ENCODE results near the gene FAM20B. TPM values are rescaled to one million over a fixed set of nuclear protein-coding genes. Genes with fewer than 3 reads are reported as not detected.

The FAM20B gene
- total RNA-seq, 1 donor from 2014 or later = 31.4 TPM

DNA sequence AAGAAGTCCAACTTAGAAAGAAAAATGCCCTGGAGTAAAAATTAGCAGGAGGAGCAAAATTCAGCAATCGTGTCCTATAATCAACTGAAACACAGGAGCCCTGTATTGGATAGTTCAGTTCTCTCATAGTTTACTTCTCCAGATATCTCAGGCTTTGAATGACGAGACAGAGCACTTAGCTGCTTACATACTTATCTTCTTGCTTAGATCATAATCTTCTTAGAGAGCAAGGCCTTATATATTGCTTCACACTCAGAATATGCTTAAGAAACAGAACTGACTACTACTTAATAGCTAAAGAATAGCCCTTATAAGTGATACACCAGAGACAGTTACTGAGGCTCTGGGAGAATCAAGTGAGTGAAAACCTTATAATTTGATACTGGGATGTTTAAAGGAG is 95.0 kb downstream of the FAM20B start:
- DNase-seq (ENCODE audit: low spot score) = no peak
- no peaks in the 10 kb centered on the region for H3K4me1 Mint-ChIP-seq (ENCODE audit: unreplicated experiment)
- TF ChIP-seq, protein P1, sequence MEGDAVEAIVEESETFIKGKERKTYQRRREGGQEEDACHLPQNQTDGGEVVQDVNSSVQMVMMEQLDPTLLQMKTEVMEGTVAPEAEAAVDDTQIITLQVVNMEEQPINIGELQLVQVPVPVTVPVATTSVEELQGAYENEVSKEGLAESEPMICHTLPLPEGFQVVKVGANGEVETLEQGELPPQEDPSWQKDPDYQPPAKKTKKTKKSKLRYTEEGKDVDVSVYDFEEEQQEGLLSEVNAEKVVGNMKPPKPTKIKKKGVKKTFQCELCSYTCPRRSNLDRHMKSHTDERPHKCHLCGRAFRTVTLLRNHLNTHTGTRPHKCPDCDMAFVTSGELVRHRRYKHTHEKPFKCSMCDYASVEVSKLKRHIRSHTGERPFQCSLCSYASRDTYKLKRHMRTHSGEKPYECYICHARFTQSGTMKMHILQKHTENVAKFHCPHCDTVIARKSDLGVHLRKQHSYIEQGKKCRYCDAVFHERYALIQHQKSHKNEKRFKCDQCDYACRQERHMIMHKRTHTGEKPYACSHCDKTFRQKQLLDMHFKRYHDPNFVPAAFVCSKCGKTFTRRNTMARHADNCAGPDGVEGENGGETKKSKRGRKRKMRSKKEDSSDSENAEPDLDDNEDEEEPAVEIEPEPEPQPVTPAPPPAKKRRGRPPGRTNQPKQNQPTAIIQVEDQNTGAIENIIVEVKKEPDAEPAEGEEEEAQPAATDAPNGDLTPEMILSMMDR (IDR thresholded peaks at IDR 0.05; ENCODE audit: unreplicated experiment) = no peak
- no peaks in the 10 kb centered on the region for H3K9me3 Mint-ChIP-seq (ENCODE audit: unreplicated experiment)
- H3K27me3 Mint-ChIP-seq (ENCODE audit: unreplicated experiment) = peaks cover 2% of the 10 kb centered on the region
- no peak overlapping the region for H3K4me3 Mint-ChIP-seq (ENCODE audit: unreplicated experiment)
- peaks cover 46% of the 10 kb centered on the region for H3K36me3 Mint-ChIP-seq (ENCODE audit: low read depth, unreplicated experiment)
- H3K27ac Mint-ChIP-seq (ENCODE audit: unreplicated experiment) = no peak overlapping the region

DNA sequence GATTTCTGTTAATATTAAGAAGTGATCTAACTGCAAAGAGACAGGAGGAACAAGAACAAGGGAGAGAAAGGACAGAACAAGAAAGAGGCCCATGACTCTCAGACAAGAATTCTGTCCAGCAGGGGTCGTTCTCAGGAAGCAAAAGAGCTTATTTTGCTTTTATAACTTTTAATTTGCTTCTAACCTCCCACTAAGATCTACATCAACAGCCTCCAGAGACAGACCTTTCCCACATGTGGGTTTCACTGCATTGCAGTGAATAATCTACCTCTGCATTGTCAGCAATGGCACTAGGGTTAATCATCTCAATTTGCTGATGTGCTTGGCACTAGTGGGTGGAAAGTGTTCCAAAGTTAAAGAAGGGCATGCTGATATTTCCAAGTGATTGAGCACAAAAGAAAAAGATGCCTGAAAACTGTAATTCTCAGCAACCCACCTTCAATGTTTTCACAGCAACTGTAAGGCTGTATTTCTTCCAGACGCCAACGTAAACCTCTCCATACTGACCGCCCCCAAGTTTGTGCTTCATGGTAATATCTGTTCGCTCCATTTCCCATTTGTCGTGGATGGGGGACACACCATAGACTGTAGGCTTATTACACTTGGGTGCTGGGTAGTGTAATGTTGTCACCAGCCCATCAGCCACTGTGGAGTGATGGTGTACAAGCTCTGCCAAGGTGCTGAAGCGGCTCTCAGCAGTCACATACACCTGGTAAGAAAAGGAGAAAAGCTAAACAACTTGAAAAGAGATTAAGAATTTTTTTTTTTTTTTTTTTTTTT is 95.7 kb downstream of the FAM20B start:
- H3K27ac Mint-ChIP-seq (ENCODE audit: unreplicated experiment) = no peak overlapping the region
- H3K27me3 Mint-ChIP-seq (ENCODE audit: unreplicated experiment) = peaks cover 2% of the 10 kb centered on the region
- no peaks in the 10 kb centered on the region for H3K9me3 Mint-ChIP-seq (ENCODE audit: unreplicated experiment)
- TF ChIP-seq, protein P1 (IDR thresholded peaks at IDR 0.05; ENCODE audit: unreplicated experiment) = no peak
- H3K4me3 Mint-ChIP-seq (ENCODE audit: unreplicated experiment) = no peak overlapping the region
- no peak for DNase-seq (ENCODE audit: low spot score)
- H3K4me1 Mint-ChIP-seq (ENCODE audit: unreplicated experiment) = no peaks in the 10 kb centered on the region
- H3K36me3 Mint-ChIP-seq (ENCODE audit: low read depth, unreplicated experiment) = peaks cover 43% of the 10 kb centered on the region

DNA sequence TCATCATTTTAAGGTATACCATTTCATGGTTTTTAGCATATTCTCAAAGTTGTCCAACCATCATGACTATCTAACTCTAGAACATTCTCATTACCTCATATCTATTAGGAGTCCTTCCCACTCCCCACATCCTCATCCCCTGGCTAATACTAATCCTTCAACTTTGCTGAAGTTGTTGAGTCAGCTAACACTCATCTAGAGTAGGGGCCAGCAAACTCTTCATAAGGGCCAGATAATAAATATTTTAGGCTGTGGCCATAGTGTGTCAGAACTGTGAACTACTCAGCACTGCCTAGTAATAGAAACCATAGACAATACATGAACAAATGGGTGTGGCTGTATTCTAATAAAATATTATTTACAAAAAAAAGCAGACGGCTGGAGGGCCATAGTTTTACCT is 99.2 kb downstream of the FAM20B start:
- H3K36me3 Mint-ChIP-seq (ENCODE audit: low read depth, unreplicated experiment) = peaks cover 30% of the 10 kb centered on the region
- H3K27me3 Mint-ChIP-seq (ENCODE audit: unreplicated experiment) = no peaks in the 10 kb centered on the region
- DNase-seq (ENCODE audit: low spot score) = no peak
- peaks cover 11% of the 10 kb centered on the region for H3K4me1 Mint-ChIP-seq (ENCODE audit: unreplicated experiment)
- no peak overlapping the region for H3K27ac Mint-ChIP-seq (ENCODE audit: unreplicated experiment)
- H3K4me3 Mint-ChIP-seq (ENCODE audit: unreplicated experiment) = peak overlapping the region; percentile 13
- TF ChIP-seq, protein P1 (IDR thresholded peaks at IDR 0.05; ENCODE audit: unreplicated experiment) = no peak
- no peaks in the 10 kb centered on the region for H3K9me3 Mint-ChIP-seq (ENCODE audit: unreplicated experiment)

Other genes starting within 250 kb of the FAM20B start
- gene ANGPTL1, start 154.8 kb upstream of the FAM20B start, total RNA-seq (ENCODE audit: unreplicated experiment) = not detected
- gene TOR3A, start 56.2 kb downstream of the FAM20B start, total RNA-seq (ENCODE audit: unreplicated experiment) = 15.2 TPM
- gene ABL2, start 203.8 kb downstream of the FAM20B start, total RNA-seq (ENCODE audit: unreplicated experiment) = 160 TPM

All from endothelial cell (in vitro differentiated cells).